ENCODE data around the gene CHPT1.
A peak's percentile ranks its signal among the peaks of the same experiment; 100 is the strongest.

CHPT1 gene

DNA sequence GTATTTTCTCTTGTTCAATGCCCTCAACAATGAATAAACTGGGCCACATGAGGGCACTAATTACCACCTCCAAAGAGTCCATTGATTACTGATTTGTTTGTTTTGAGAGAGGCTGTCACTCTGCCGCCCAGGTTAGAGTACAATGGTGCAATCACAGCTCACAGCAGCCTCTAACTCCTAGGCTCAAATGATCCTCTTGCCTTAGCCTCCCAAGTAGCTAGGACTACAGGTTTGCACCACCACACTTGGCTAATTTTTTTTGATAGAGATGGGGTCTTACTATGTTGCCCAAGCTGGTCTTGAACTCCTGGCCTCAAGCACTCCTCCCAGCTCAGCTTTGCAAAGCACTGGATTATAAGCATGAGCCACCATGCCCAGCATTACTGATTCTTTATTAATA is 70.1 kb downstream of the CHPT1 start:
- DNase-seq, result no peak

- no peak for DNase-seq
Observed at GRCh38 chr12:101768781-101769180, 71.3 kb downstream of the CHPT1 start.

GRCh38 chr12:101769865-101770264 is 72.4 kb downstream of the CHPT1 start:
- no peak for DNase-seq

DNA sequence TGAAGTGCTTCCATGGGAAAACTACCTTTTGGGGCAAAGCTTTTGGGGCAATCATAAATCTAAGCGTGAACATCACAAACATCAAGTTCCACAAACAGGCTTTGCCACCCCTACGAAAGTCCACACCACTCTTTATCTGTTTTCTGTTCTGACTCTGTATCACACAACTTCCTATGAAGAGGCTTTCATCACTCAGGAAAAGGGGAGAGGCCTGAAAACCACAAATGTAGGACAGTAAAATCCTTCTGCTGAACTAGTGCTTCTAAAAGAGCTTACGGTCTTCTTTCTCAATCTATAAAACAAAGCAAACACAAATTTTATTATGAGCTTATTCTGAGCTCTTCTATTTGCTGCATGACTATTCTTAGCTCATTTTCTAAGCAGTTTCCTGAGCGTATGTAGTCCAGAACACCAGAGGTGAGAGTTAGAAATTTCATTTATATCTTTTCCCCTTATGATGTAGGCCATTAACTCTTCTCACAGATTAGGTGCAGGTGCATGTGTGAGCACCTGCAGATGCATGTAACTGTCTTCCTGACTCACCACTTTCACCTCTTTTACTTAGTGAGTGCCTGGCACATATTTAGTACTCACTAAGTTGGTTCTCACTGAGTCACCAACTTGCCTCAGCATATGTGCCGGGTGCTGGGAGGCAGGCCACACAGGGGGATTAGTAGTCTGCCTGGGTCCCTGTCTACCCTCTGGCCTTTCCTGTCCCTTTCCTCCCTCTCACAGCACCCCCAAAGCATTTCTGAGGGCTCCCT is 74.8 kb downstream of the CHPT1 start:
- no peak for DNase-seq

DNA sequence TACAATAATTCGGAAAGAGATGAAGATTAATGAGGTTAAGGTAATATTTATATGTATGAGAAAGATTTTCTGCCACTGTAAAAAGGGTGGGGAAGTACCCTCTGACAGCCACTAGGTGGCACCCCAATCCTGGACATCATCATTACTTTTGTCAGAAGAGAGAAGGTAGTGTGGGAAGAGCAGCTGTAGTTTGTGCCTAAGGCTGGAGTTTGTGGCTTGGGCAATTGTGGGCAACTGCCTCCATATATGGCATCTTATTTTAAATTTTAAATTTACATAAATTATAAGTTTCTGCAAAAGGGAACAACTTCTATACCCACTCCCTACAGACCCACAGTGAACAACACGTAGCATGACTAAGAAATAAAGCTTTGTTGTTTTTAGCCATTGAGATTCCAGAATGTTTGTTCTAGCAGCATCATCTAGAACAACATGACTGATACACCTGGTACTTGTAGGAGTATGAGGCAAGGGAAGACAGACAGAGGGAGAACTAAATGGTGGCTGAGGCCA is 76.3 kb downstream of the CHPT1 start:
- peak in 1 of 2 experiments; percentile 40 for DNase-seq

- no peak for DNase-seq
Observed at GRCh38 chr12:101775816-101776215, 78.4 kb downstream of the CHPT1 start.

- no peak for DNase-seq
Observed at GRCh38 chr12:101777485-101777884, 80.0 kb downstream of the CHPT1 start.

GRCh38 chr12:101777978-101778377 is 80.5 kb downstream of the CHPT1 start:
- no peak for DNase-seq

All from SW 1271 (cell line).